Stimulated activated naive CD4-positive, alpha-beta T cell treated with Interleukin-2 at 50 U/mL for 16 hours (primary cell): Measurements from ENCODE around the gene COL15A1.

Experiments used
- DNase-seq: peaks from one replicate; lab custom pipeline; 2025; lab: John Stamatoyannopoulos, UW

The COL15A1 gene

GRCh38 chr9:99037769-99038483 is 94.2 kb downstream of the COL15A1 start:
- no peak for DNase-seq

DNA sequence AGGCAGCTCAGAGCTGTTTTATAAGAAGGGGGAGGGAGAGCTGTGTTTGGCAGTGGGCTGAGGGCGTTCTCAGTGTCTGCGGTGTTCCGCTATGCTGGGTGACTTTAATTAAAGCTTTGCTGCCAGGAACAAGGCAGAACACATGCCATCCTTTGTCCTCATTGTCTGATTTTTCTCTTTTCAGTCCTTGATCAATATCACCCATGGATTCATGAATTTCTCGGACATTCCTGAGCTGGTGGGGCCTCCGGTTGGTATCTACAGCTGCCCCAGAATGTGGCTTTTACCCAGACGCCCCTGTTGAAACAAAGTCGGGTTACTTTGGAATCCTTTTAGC is 94.7 kb downstream of the COL15A1 start:
- DNase-seq, result no peak

DNA sequence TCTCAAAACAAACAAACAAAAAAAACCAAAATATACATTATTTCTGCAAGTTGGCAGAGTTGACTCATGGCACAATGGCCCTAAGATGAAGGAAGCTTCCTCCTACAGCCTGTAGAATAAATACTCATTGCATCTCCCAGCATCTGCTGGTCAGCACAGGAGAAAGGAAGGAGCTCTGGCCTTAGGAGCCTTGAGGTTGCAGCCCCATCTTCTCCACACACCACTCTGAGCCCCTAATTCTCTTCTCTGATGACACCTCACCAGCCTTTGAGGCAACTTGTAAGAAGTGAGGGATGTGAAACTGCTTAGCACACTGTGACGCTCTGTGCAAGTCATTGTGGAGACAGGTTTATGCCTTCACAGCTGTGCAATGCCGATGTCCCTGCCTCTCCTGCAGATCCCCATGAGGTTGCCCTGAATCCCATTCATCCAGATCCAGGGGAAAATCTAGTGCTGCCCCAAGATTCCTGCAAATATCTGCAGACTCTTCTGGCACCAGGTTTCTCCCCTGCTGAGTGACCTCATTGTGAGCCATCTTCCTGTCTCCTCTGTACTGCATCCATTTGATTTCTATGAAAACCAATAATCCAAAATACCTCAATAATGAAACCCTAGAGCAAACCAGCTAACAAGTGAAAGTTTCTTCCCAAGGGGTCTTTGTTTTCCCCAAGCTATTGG is 95.9 kb downstream of the COL15A1 start:
- no peak for DNase-seq

DNA sequence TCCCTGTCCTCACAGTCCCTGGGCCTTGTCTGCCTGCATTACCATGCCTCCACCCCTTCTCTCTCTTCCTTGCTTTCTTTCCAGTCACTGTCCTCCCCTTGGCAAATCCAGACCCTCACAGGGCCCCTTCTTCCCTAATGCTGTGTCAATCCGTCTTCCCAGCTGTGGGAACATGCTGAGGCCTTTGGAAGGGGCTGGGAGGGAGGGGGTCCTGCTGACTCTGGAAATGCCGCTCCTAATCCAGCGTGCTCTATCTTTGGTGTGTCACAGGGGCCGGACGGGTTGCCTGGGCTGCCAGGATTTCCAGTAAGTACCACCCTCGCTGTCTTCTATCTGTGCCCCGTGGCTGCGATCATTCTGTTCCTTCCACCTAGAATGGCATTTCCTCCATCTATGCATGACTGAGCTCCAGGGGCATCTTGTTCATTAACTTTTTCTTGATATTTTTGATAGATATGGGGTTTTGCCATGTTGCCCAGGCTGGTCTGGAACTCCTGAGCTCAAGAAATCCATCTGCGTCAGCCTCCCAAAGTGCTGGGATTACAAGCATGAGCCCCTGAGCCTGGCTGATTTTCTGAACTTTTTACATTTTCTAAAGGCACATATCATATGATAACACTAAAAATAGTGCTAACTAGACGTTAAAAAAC is 96.7 kb downstream of the COL15A1 start:
- DNase-seq, result no peak

- no peak for DNase-seq
Measured at GRCh38 chr9:99040911-99041582, 97.3 kb downstream of the COL15A1 start.

GRCh38 chr9:99041618-99042017 is 97.9 kb downstream of the COL15A1 start:
- DNase-seq, result no peak

- DNase-seq, result no peak
Measured at GRCh38 chr9:99042620-99043019, 98.9 kb downstream of the COL15A1 start.

GRCh38 chr9:99044827-99045226 is 101.1 kb downstream of the COL15A1 start:
- no peak for DNase-seq

- no peak for DNase-seq
Measured at GRCh38 chr9:99046068-99046467, 102.4 kb downstream of the COL15A1 start.

DNA sequence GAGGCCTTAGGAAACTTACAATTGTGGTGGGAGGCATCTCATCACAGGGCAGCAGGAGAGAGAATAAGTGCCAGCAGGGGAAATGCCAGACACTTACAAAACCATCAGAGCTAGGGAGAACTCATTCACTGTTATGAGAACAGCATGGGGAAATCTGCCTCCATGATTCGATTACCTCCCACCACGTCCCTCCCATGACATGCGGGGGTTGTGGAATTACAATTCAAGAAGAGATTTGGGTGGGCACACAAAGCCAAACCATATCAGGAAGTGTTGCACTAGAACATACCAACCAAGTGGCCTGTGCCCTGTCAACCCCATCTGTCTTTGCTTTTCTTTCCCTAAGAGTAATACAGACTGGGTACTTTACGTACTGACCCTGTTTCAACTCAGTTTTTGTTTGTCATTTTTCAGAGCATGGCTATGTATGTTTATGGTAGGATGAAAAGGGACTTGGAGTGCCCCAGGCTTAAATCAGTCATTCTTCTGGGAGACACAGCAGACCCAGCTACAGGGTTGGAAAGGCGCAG is 102.9 kb downstream of the COL15A1 start:
- no peak for DNase-seq

- DNase-seq, result no peak
Measured at GRCh38 chr9:99049228-99049627, 105.5 kb downstream of the COL15A1 start.

- DNase-seq, result no peak
Measured at GRCh38 chr9:99049641-99050040, 105.9 kb downstream of the COL15A1 start.

GRCh38 chr9:99050292-99050911 is 106.7 kb downstream of the COL15A1 start:
- DNase-seq, result no peak

DNA sequence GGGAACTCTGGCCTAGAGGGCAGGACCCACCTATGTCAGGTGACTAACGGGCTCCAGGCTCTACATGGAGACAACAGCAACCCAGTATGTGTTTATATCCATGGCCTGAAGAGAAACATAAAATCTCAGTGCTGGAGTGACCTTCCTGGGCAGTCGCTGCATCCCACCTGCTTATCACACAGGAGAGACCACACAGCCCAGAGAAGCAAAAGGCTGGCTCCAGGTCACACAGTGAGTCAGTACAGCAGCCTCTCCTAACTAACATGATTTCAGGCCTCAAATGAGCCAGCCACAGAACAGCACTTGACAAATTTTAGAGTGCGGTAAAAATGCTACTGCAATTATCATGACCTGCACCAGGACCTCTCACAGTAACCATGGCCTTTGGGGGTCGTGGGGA is 107.2 kb downstream of the COL15A1 start:
- DNase-seq, result no peak

DNA sequence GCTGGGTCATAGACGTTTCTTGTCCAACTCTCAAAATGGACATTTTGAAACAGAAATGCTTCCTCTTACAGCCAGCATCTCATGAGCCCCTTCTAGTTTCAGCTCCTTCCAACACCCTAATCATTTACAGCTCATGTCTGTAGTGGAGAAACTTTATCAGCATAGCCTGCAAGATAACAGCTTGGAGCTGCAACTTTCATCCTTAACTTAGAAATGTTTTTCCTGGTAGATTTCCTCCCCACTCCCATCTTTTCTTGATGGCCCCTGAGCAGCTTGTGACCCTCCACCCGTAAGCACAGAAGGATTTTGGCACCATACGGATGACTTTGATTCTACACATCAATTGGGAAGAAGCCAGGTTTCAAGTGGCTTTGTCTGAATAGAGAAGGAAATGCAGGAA is 107.7 kb downstream of the COL15A1 start:
- no peak for DNase-seq

GRCh38 chr9:99051851-99052250 is 108.1 kb downstream of the COL15A1 start:
- DNase-seq, result no peak

- no peak for DNase-seq
Measured at GRCh38 chr9:99052815-99053715, 109.4 kb downstream of the COL15A1 start.

- no peak for DNase-seq
Measured at GRCh38 chr9:99054581-99054980, 110.9 kb downstream of the COL15A1 start.

DNA sequence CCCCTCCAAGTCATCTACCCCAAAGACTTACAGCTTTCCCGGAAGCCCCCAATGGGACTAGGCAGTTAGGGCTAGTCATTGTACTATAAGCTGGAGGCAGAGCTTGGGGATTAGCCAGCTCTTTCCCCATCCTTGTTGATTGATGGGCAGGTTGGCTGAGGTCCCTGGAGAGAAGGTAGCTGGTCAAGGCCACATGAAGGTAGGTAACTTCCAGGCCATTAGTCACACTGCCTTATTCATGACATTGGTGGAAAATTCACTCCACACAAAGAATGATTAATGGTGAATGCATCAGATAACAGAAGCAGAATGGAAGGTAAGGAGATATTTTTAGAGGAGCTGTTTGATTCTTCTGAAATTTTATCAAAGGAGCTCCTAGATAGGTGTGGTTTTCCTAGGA is 111.7 kb downstream of the COL15A1 start:
- no peak for DNase-seq

DNA sequence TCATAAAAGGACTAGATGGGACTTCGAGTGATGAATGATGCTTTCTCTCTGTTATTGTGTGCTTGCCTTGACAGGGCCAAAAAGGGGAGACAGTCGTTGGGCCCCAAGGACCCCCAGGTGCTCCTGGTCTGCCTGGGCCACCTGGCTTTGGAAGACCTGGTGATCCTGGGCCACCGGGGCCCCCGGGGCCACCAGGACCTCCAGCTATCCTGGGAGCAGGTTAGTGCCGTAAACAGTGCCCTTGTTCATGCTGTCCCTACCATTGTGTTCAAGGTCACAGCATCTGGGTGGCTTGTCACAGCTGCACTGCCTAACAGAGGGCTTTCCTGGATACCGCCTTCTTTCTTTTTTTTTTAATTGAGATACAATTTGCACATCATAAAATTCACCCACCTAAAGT is 112.5 kb downstream of the COL15A1 start:
- DNase-seq, result no peak
